ENCODE data around the gene CYP27B1.

DNA sequence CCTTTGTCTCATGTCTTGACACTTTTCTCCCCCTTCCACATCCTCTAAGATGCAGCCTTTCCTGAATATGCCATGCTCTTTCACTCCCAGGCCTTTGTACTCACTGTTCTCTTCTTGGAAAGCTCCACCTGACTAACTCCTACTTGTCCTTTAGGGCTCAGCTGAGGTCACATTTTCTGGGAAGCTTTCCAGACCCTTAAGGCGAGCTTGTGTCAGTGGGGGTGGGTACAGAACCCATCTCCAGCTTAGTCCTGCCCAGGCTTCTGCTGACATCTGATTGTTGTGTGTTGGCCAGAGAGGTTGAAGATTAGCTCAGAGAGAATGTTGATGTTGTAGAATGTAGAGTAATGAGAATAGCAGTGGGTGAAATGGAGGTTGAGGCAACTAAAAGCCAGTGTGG, 12.9 kb upstream of the CYP27B1 start:
- no peak for TF ChIP-seq GABPA (IDR thresholded peaks at IDR 0.05; ENCODE audit: low read depth)
- TF ChIP-seq JUND (IDR thresholded peaks at IDR 0.05; ENCODE audit: low read depth, low read length), result no peak
- TF ChIP-seq, protein P1, sequence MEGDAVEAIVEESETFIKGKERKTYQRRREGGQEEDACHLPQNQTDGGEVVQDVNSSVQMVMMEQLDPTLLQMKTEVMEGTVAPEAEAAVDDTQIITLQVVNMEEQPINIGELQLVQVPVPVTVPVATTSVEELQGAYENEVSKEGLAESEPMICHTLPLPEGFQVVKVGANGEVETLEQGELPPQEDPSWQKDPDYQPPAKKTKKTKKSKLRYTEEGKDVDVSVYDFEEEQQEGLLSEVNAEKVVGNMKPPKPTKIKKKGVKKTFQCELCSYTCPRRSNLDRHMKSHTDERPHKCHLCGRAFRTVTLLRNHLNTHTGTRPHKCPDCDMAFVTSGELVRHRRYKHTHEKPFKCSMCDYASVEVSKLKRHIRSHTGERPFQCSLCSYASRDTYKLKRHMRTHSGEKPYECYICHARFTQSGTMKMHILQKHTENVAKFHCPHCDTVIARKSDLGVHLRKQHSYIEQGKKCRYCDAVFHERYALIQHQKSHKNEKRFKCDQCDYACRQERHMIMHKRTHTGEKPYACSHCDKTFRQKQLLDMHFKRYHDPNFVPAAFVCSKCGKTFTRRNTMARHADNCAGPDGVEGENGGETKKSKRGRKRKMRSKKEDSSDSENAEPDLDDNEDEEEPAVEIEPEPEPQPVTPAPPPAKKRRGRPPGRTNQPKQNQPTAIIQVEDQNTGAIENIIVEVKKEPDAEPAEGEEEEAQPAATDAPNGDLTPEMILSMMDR (IDR thresholded peaks at IDR 0.05 in 2 of 3, conservative IDR thresholded peaks at IDR 0.05 in 1 of 3; ENCODE audit: control insufficient read depth in 2 of 3, extremely low read depth in 1 of 3, insufficient read depth in 1 of 3, low read depth in 3 of 3, low read length in 3 of 3), result no peak
- TF ChIP-seq RAD21 (IDR thresholded peaks at IDR 0.05; ENCODE audit: insufficient read depth, low read depth, low read length), result no peak
- TF ChIP-seq EZH2 (IDR thresholded peaks at IDR 0.05; ENCODE audit: borderline replicate concordance, control insufficient read depth, low read depth, low read length), result no peak
- no peak for TF ChIP-seq ZSCAN29 (IDR thresholded peaks at IDR 0.05)

Measured in GM12878 (cell line).